ENCODE data around the gene OSCAR.
"Not testable (repeated sequence)": the region's sequence is repeated elsewhere in the genome, so short reads cannot be mapped to it uniquely, and the experiment has no call there.

OSCAR gene

GRCh38 chr19:54124393-54124792 is 23.8 kb upstream of the OSCAR start:
- ATAC-seq = no peak

GRCh38 chr19:54123682-54124081 is 23.1 kb upstream of the OSCAR start:
- no peak for ATAC-seq

GRCh38 chr19:54121259-54121658 is 20.7 kb upstream of the OSCAR start:
- ATAC-seq = no peak

- peak; percentile 93 to 94 for ATAC-seq
Observed at GRCh38 chr19:54115109-54116063, 14.8 kb upstream of the OSCAR start, which contains the start of the genes PRPF31 and TFPT. TSS of gene PRPF31 (plus strand) at chr19:54115754. CDS start at chr19:54118279, 2,525 bp downstream. TSS of gene TFPT (minus strand) at chr19:54115657. CDS start at chr19:54115269, 388 bp downstream.

GRCh38 chr19:54114340-54115108 is 13.9 kb upstream of the OSCAR start:
- peak; percentile 9 to 26 for ATAC-seq

- ATAC-seq = no peak
Observed at GRCh38 chr19:54109651-54110050, 9.0 kb upstream of the OSCAR start.

- no peak for ATAC-seq
Observed at GRCh38 chr19:54108496-54108895, 7.9 kb upstream of the OSCAR start.

GRCh38 chr19:54107876-54108490 is 7.4 kb upstream of the OSCAR start:
- ATAC-seq = no peak

- ATAC-seq = no peak
Observed at GRCh38 chr19:54106716-54107115, 6.1 kb upstream of the OSCAR start.

GRCh38 chr19:54105796-54106195 is 5.2 kb upstream of the OSCAR start:
- no peak for ATAC-seq

- no peak for ATAC-seq
Observed at GRCh38 chr19:54104998-54105715, 4.6 kb upstream of the OSCAR start.

GRCh38 chr19:54102421-54103169 is 2.0 kb upstream of the OSCAR start, which contains the start of gene NDUFA3:
TSS of gene NDUFA3 (plus strand) at chr19:54102855. CDS start at chr19:54102879, 24 bp downstream.
- peak; percentile 99 to 100 for ATAC-seq

GRCh38 chr19:54099903-54100255 is 724 bp downstream of the OSCAR start:
- not testable (repeated sequence) for ATAC-seq

GRCh38 chr19:54099190-54099902 is 1.3 kb downstream of the OSCAR start:
- ATAC-seq = no peak

- peak in 1 of 2 donors; percentile 53 for ATAC-seq
Observed at GRCh38 chr19:54096617-54097106, 3.9 kb downstream of the OSCAR start.

GRCh38 chr19:54095859-54096616 is 4.6 kb downstream of the OSCAR start:
- ATAC-seq = peak; percentile 78 to 91

GRCh38 chr19:54095136-54095858 is 5.3 kb downstream of the OSCAR start:
- ATAC-seq = no peak

- no peak for ATAC-seq
Observed at GRCh38 chr19:54094426-54095000, 6.1 kb downstream of the OSCAR start.

- no peak for ATAC-seq
Observed at GRCh38 chr19:54084410-54084809, 16.2 kb downstream of the OSCAR start.

Data from activated CD4-positive, CD25-positive, alpha-beta regulatory T cell treated with anti-CD3 and anti-CD28 coated beads, Interleukin-2, amount 50 U/mL, for 24 hours (primary cell).